ENCODE data around the gene GBE1.

GRCh38 chr3:81764002-81764401, 2.6 kb upstream of the GBE1 start:
- no peak for TF ChIP-seq CTCF (IDR thresholded peaks at IDR 0.05)
- TF ChIP-seq POLR2A (IDR thresholded peaks at IDR 0.05), result no peak

Data from vagina (tissue), 2 donors.